ENCODE measurements around the gene ERCC6L. TPM values are rescaled to one million over a fixed set of nuclear protein-coding genes. Genes with fewer than 3 reads are reported as not detected.
A peak's percentile ranks its signal among the peaks of the same experiment; 100 is the strongest.

The ERCC6L gene
- total RNA-seq, 1 experiment from 2014 or later = 19.8 TPM

- POLR2A ChIA-PET = no interaction called here
- no peak for TF ChIP-seq ATF6 (CRISPR knock-in tag; IDR thresholded peaks at IDR 0.05)
- no peak for TF ChIP-seq ZNF396 (CRISPR knock-in tag; IDR thresholded peaks at IDR 0.05; ENCODE audit: borderline replicate concordance)
- no peak for TF ChIP-seq GRHL2 (CRISPR knock-in tag; IDR thresholded peaks at IDR 0.05; ENCODE audit: insufficient replicate concordance, severe bottlenecking)
- TF ChIP-seq MYBL2 (CRISPR knock-in tag; IDR thresholded peaks at IDR 0.05) = no peak
- TF ChIP-seq TCF7 (CRISPR knock-in tag; IDR thresholded peaks at IDR 0.05; ENCODE audit: low read depth) = no peak
- no peak for TF ChIP-seq CTCF (IDR thresholded peaks at IDR 0.05)
- TF ChIP-seq JUN (CRISPR knock-in tag; IDR thresholded peaks at IDR 0.05) = no peak
- no peak for TF ChIP-seq TEAD4 (CRISPR knock-in tag; IDR thresholded peaks at IDR 0.05)
- TF ChIP-seq USF2 (CRISPR knock-in tag; IDR thresholded peaks at IDR 0.05) = no peak
- TF ChIP-seq, protein P1, sequence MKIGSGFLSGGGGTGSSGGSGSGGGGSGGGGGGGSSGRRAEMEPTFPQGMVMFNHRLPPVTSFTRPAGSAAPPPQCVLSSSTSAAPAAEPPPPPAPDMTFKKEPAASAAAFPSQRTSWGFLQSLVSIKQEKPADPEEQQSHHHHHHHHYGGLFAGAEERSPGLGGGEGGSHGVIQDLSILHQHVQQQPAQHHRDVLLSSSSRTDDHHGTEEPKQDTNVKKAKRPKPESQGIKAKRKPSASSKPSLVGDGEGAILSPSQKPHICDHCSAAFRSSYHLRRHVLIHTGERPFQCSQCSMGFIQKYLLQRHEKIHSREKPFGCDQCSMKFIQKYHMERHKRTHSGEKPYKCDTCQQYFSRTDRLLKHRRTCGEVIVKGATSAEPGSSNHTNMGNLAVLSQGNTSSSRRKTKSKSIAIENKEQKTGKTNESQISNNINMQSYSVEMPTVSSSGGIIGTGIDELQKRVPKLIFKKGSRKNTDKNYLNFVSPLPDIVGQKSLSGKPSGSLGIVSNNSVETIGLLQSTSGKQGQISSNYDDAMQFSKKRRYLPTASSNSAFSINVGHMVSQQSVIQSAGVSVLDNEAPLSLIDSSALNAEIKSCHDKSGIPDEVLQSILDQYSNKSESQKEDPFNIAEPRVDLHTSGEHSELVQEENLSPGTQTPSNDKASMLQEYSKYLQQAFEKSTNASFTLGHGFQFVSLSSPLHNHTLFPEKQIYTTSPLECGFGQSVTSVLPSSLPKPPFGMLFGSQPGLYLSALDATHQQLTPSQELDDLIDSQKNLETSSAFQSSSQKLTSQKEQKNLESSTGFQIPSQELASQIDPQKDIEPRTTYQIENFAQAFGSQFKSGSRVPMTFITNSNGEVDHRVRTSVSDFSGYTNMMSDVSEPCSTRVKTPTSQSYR (CRISPR knock-in tag; IDR thresholded peaks at IDR 0.05) = no peak
- no peak for TF ChIP-seq GABPB1 (CRISPR knock-in tag; IDR thresholded peaks at IDR 0.05)
- TF ChIP-seq, protein P2, sequence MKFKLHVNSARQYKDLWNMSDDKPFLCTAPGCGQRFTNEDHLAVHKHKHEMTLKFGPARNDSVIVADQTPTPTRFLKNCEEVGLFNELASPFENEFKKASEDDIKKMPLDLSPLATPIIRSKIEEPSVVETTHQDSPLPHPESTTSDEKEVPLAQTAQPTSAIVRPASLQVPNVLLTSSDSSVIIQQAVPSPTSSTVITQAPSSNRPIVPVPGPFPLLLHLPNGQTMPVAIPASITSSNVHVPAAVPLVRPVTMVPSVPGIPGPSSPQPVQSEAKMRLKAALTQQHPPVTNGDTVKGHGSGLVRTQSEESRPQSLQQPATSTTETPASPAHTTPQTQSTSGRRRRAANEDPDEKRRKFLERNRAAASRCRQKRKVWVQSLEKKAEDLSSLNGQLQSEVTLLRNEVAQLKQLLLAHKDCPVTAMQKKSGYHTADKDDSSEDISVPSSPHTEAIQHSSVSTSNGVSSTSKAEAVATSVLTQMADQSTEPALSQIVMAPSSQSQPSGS (CRISPR knock-in tag; IDR thresholded peaks at IDR 0.05; ENCODE audit: borderline replicate concordance, low read depth) = no peak
- TF ChIP-seq OVOL2 (CRISPR knock-in tag; IDR thresholded peaks at IDR 0.05; ENCODE audit: borderline replicate concordance) = no peak
- Mint-ChIP-seq H3K4me3 (peak overlapping the region; percentile 80), H3K36me3 (peaks cover 65% of the 10 kb centered on the region), H3K4me1 (peaks cover 26% of the 10 kb centered on the region), H3K9me3 (no peaks in the 10 kb centered on the region), H3K27ac (peak overlapping the region; percentile 92), H3K27me3 (ENCODE audit: low read depth) (no peaks in the 10 kb centered on the region)
- CTCF ChIA-PET = no interaction called here
- DNase-seq (ENCODE audit: low spot score) (no peak), ATAC-seq (no peak)
These were observed 34.9 kb upstream of the ERCC6L start for GRCh38 chrX:72273718-72274117.

DNA sequence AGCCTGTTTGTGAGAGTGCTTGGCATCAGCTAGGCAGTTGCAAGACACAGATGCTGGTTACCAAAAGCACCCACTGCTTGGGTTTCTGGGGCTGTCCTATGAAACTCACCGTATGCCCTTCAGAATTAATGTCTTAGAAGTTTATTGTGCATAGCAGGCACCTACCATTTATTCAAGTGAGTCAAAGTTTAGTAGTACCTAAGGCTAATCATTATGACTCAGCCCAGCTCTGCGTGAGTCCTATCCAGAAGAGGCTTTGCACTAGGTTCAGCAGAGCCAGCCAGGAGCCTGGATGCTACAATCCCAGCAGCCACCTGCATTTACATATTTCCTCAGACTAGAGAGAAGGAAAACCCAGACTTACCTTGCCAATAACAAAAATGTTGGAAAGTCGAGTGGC, 34.0 kb upstream of the ERCC6L start:
- Mint-ChIP-seq H3K4me3 (no peak overlapping the region), H3K36me3 (peaks cover 67% of the 10 kb centered on the region), H3K27me3 (ENCODE audit: low read depth) (no peaks in the 10 kb centered on the region), H3K27ac (peak overlapping the region; percentile 79), H3K9me3 (no peaks in the 10 kb centered on the region), H3K4me1 (peaks cover 26% of the 10 kb centered on the region)
- DNase-seq (ENCODE audit: low spot score) = no peak
- no peak for ATAC-seq
- ChIA-PET CTCF (no interaction called here), POLR2A (no interaction called here)
- TF ChIP-seq GRHL2 (CRISPR knock-in tag; IDR thresholded peaks at IDR 0.05; ENCODE audit: insufficient replicate concordance, severe bottlenecking) = no peak
- no peak for TF ChIP-seq ZNF396 (CRISPR knock-in tag; IDR thresholded peaks at IDR 0.05; ENCODE audit: borderline replicate concordance)
- TF ChIP-seq HMGA2 (CRISPR knock-in tag; IDR thresholded peaks at IDR 0.05) = no peak
- TF ChIP-seq ZBTB21 (CRISPR knock-in tag; IDR thresholded peaks at IDR 0.05; ENCODE audit: borderline replicate concordance) = no peak
- TF ChIP-seq JUN (CRISPR knock-in tag; IDR thresholded peaks at IDR 0.05) = no peak
- no peak for TF ChIP-seq E2F4 (CRISPR knock-in tag; IDR thresholded peaks at IDR 0.05; ENCODE audit: borderline replicate concordance, low read depth)
- TF ChIP-seq TEAD4 (CRISPR knock-in tag; IDR thresholded peaks at IDR 0.05) = no peak
- no peak for TF ChIP-seq ZNF317 (CRISPR knock-in tag; IDR thresholded peaks at IDR 0.05; ENCODE audit: borderline replicate concordance, low read depth)
- TF ChIP-seq ZNF416 (CRISPR knock-in tag; IDR thresholded peaks at IDR 0.05) = no peak
- no peak for TF ChIP-seq ARID4B (CRISPR knock-in tag; IDR thresholded peaks at IDR 0.05; ENCODE audit: borderline replicate concordance)
